Epidermal melanocyte (primary cell): ENCODE data around the gene CPT2.
"Not testable (repeated sequence)": the region's sequence is repeated elsewhere in the genome, so short reads cannot be mapped to it uniquely, and the experiment has no call there.

Experiments used
- DNase-seq: peaks from one replicate; pipeline ENCODE4 v3.0.0; 2011; ENCODE audit warnings: low spot score; ENCODE audit not compliant: insufficient read length

The CPT2 gene

GRCh38 chr1:53182111-53182593 lies 14.5 kb upstream of the CPT2 start:
- peak; percentile 82 for DNase-seq

- DNase-seq: no peak
These were observed 13.9 kb upstream of the CPT2 start for GRCh38 chr1:53182716-53183094.

- no peak for DNase-seq
These were observed 13.3 kb upstream of the CPT2 start for GRCh38 chr1:53183095-53183990.

GRCh38 chr1:53185955-53186297 lies 10.7 kb upstream of the CPT2 start:
- DNase-seq: not testable (repeated sequence)

GRCh38 chr1:53186533-53186932 lies 10.1 kb upstream of the CPT2 start:
- DNase-seq: no peak

- DNase-seq: no peak
These were observed 9.2 kb upstream of the CPT2 start for GRCh38 chr1:53187401-53187800.

GRCh38 chr1:53188099-53188498 lies 8.5 kb upstream of the CPT2 start:
- DNase-seq: no peak

- DNase-seq: no peak
These were observed 7.6 kb upstream of the CPT2 start for GRCh38 chr1:53189061-53189460.

GRCh38 chr1:53190210-53190611 lies 6.4 kb upstream of the CPT2 start:
- DNase-seq: no peak

- DNase-seq: no peak
These were observed 1.2 kb upstream of the CPT2 start for GRCh38 chr1:53195246-53196016.

- no peak for DNase-seq
These were observed 573 bp upstream of the CPT2 start for GRCh38 chr1:53196017-53196484.

GRCh38 chr1:53197291-53198200 lies 922 bp downstream of the CPT2 start:
- DNase-seq: no peak

- no peak for DNase-seq
These were observed 1.6 kb downstream of the CPT2 start for GRCh38 chr1:53198241-53198651.

- no peak for DNase-seq
These were observed 6.8 kb downstream of the CPT2 start for GRCh38 chr1:53203466-53203865.

GRCh38 chr1:53205496-53205895 lies 8.9 kb downstream of the CPT2 start:
- DNase-seq: not testable (repeated sequence)

- DNase-seq: not testable (repeated sequence)
These were observed 9.6 kb downstream of the CPT2 start for GRCh38 chr1:53206083-53206685.

- no peak for DNase-seq
These were observed 10.2 kb downstream of the CPT2 start for GRCh38 chr1:53206735-53207379.

- no peak for DNase-seq
These were observed 11.1 kb downstream of the CPT2 start for GRCh38 chr1:53207726-53208125.

GRCh38 chr1:53210352-53210751 lies 13.7 kb downstream of the CPT2 start:
- no peak for DNase-seq

GRCh38 chr1:53210954-53211353 lies 14.3 kb downstream of the CPT2 start:
- DNase-seq: no peak
